NCI-H2196 treated with DMSO at 0.1 percent for 48 hours (cell line): ENCODE measurements around the gene ARHGAP26.

Experiments
- DNase-seq: peaks from one replicate; lab custom pipeline; 2025; ENCODE audit not compliant: unreplicated experiment; lab: John Stamatoyannopoulos, UW

Gene ARHGAP26

DNA sequence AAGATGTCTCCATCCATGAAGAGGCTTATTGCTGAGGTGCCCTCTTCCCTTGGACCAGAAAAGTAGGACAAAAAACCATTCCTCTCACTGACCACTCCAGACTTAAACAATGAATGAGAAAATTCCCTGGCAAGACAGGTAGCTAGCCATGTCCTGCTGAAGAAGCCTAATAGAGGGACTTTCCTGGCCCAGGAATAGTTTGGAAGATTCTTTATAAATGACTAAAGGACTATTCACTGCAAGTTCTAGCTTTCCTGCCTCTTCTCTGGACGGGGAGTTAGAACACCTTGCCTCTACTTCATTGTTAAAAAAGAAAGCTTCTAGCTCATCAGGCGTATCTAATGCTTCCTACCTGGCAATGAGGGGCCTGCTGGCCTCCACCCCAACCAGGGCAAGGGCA is 479.7 kb downstream of the ARHGAP26 start:
- DNase-seq = no peak

GRCh38 chr5:143251190-143251589 is 481.0 kb downstream of the ARHGAP26 start:
- no peak for DNase-seq

- no peak for DNase-seq
Measured at GRCh38 chr5:143251946-143252345, 481.8 kb downstream of the ARHGAP26 start.

DNA sequence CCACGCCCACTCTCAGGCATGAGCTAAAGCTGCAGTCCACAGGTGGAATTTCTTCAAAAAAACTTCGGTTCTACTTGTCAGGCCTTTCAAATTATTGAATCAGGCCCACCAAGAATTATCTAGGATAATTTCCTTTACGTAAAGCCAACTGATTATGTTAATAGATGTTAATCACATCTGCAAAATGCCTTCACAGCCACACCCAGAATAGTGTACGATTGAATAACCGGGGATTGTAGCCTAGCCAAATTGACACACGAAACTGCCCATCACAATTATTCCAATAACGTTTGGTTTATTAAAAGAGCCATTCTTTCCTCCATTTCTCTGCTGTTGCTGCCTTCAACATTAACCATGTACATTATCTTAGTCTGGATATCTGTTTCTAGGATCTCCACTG is 484.6 kb downstream of the ARHGAP26 start:
- DNase-seq = no peak

- no peak for DNase-seq
Measured at GRCh38 chr5:143258559-143259253, 488.5 kb downstream of the ARHGAP26 start.

DNA sequence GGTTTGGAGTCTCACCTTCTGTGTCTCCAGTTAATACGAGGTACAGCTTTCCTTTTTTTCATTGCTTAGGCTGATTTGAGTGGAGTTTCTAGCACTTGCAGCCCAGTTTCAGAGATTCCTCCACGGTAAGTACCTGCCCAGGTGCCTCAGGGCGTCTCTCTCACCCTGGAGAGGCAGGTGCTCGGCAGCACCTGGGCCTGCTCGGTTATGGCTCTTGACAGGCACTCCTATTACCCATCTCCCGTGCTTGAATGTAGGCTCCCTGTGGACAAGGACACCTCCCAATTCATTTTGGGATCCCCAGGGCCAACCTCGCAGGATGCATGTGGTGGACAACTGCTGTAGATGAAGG is 489.1 kb downstream of the ARHGAP26 start:
- DNase-seq = no peak

GRCh38 chr5:143261748-143262392 is 491.7 kb downstream of the ARHGAP26 start:
- no peak for DNase-seq

DNA sequence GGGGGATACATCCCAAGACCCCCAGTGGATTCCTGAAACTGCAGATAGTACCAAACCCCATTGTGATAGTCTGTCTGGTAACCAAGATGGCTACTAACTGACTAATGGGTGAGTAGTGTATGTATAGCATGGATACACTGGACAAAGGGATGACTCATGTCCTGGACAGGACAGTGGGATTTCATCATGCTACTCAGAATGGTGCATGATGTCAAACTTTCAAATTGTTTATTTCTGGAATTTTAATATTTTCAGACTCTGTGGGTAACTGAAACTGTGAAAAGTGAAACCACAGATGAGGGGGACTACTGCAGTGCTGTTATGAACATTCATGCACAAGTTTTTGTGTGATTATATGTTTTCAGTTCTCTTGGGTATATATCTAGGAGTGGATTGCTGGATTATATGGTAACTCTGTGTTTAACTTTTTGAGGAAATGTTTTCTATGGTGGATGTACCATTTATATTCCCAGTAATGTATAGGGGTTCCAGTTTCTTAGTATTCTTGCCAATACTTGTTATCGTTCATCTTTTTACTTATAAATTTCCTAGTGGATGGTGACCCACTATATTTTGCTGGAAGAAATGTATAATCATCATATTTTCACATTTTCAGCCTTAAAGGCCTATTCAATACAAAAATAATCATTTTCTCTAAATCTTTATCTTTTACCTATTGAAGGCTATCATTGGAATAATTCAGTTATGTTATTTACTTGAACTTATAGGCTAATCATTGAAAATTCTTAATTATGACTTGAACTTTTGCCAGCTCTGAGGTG is 492.4 kb downstream of the ARHGAP26 start:
- DNase-seq = no peak

DNA sequence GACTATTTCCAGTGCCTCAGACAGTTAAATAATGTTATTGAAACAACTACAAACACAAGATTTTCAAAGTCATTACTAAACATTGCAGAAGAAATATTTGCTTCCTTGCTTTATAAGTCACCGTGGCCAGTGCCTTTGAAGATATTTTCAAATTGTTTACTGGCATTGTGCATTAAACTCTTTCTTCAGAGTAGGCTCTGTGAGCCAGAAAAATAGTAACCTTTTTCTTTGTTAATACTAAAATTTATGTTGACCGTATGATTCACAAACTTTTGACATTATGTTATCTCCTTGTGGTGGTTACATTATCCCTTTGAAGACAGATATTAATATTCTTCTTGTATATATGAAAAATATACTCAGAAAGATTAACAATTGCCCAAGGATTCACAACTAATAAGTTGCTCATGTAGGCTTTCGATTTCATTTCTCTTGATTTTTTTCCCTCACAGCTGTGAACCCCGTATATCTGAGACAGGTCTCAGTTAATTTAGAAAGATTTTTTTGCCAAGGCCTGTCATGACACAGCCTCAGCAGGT is 493.2 kb downstream of the ARHGAP26 start:
- no peak for DNase-seq

GRCh38 chr5:143265995-143266394 is 495.8 kb downstream of the ARHGAP26 start:
- no peak for DNase-seq

- DNase-seq = no peak
Measured at GRCh38 chr5:143267186-143267585, 497.0 kb downstream of the ARHGAP26 start.

- no peak for DNase-seq
Measured at GRCh38 chr5:143268388-143268787, 498.2 kb downstream of the ARHGAP26 start.

GRCh38 chr5:143271431-143271830 is 501.3 kb downstream of the ARHGAP26 start:
- DNase-seq = no peak

- DNase-seq = no peak
Measured at GRCh38 chr5:143274952-143275351, 504.8 kb downstream of the ARHGAP26 start.

DNA sequence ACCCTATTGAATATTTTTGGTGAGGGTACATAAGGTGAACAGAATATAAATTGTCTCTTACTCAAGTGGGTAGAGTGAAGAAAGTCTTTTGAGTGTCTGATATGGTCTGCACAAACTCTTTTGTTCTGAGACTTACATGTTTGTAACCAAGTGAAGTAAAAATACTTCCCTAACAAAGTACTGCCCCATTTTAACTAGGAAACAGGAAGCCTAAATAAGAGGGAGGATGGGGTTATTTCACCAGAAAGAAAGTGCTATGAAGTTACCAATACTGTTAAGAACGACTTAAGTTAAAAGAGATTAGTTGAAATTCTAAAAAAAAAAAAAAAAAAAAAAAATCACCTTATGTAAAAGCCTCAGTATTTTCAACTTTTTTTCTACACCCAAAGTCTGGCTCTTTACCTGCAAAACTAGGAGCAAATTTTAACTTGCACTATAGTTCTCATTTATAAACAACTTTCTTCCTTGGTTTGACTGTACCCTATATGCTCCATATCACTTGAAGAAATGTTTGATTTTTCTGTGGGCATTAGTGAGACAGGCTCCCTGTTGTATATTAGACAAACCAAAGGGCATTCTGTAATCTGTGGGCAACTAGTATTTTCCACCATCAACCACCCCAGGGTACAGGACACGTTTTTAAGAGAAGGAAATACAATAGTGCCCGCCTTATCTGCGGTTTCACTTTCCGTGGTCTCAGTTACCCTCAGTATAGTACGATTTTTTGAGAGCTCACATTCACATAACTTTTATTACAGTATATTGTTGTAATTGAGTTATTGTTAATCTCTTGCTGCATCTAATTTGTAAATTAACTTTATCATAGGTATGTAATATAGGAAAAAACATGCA is 505.6 kb downstream of the ARHGAP26 start:
- no peak for DNase-seq

DNA sequence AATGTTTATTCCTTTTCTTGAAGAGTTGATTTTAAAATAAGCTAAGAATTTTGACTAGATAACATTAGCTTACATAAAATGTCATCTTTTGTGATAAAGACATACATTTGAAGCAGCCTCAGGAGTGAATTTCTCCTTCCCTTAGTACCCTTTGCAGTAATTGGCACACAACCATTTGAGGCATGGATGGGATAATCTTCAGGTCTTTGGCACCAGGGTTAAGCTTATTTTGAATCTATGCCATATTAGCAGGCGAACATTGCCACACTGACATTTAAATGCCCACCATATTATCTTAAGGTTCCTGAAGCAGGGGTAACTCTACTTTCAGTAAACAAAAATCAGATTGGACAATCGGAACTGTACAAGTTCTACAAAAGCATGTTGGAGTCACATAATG is 507.4 kb downstream of the ARHGAP26 start:
- no peak for DNase-seq
